Body of pancreas (tissue), 4 donors: ENCODE measurements around the gene GNE. TPM values are rescaled to one million over a fixed set of nuclear protein-coding genes. Genes with fewer than 3 reads are reported as not detected.

Experiments
- ATAC-seq: fragments of 150-250 bp; one replicate; pipeline ENCODE4 v1.9.1; 2016
- DNase-seq, 4 donors: peaks; one replicate each; pipeline ENCODE4 v3.0.0-alpha.2; 2019
- H3K27ac ChIP-seq, 4 donors: fragments of 200-600 bp; sonication (generic); 1 replicate in 3 of 4; 2 replicates in 1 of 4; pipeline versions ENCODE4 v1.5.1 to v1.6.1; 2016 to 2019; ENCODE audit warnings: mild to moderate bottlenecking in 1 of 4, mixed read lengths in 1 of 4, moderate library complexity in 1 of 4
- H3K27me3 ChIP-seq, 2 donors: fragments of 200-600 bp; sonication (generic); one replicate each; pipeline ENCODE4 v1.6.0; 2016; ENCODE audit warnings: mild to moderate bottlenecking in 1 of 2
- H3K36me3 ChIP-seq, 2 donors: fragments of 200-600 bp; sonication (generic); replicated peaks in 1 of 2; 2 replicates each; pipeline ENCODE4 v1.5.1; 2016; ENCODE audit warnings: low read depth in 2 of 2; ENCODE audit not compliant: insufficient read depth in 1 of 2
- H3K4me1 ChIP-seq: fragments of 200-600 bp; sonication (generic); one replicate; pipeline ENCODE4 v1.6.0; 2016
- H3K4me3 ChIP-seq, 2 donors: fragments of 200-600 bp; sonication (generic); 1 replicate in 1 of 2; 2 replicates in 1 of 2; pipeline ENCODE4 v1.5.1; 2016 to 2019
- H3K9me3 ChIP-seq, 3 donors: fragments of 200-600 bp; sonication (generic); 1 replicate in 2 of 3; 2 replicates in 1 of 3; pipeline ENCODE4 v1.5.1; 2016
- CTCF ChIP-seq, 7 experiments: fragments of 450-650 bp in 4 of 7; fragments of 200-600 bp in 3 of 7; sonication (generic) in 3 of 7; IDR thresholded peaks; one replicate each; pipeline ENCODE4 v1.5.1; 2016 to 2019; ENCODE audit warnings: antibody characterized with exemption in 7 of 7
- POLR2A ChIP-seq, 3 donors: fragments of 450-650 bp; IDR thresholded peaks; one replicate each; pipeline ENCODE4 v1.6.1; 2016; ENCODE audit warnings: antibody characterized with exemption in 3 of 3, mild to moderate bottlenecking in 2 of 3
- WGBS, 2 donors: methylation state at CpG; one replicate each; pipeline ENCODE4 v1.1.5; 2017; 5-methylcytosine and 5-hydroxymethylcytosine counted together
- intact Hi-C: fragments of 100-400 bp; cut with DNase I; formaldehyde crosslinking; loops from one replicate; pipeline ENCODE4 v1.15.1; 2023
- small RNA-seq: library from RNA; depleted of rRNA; stranded (forward); fragments of <200 nt; gene quantifications from one replicate; pipeline ENCODE3, GENCODE V24; 2016
- total RNA-seq, 2 donors: library from RNA; depleted of rRNA; stranded (reverse); fragments of >200 nt; gene quantifications; one replicate each; pipeline ENCODE4 v1.1.0, GENCODE V29; 2016

GNE gene
- total RNA-seq, 2 donors from 2014 or later, result 7.3 to 15.8 TPM

GRCh38 chr9:36169166-36169565 is 89.1 kb downstream of the GNE start, which contains the start of gene CCIN:
CCIN (plus strand) TSS chr9:36169388; CDS start chr9:36169503, 115 bp downstream.
- no peaks in the 10 kb centered on the region for H3K27me3 ChIP-seq
- 79 to 86% methylated on average over 5 to 6 of the region's 6 CpGs for WGBS, 2 donors
- TF ChIP-seq CTCF (IDR thresholded peaks at IDR 0.05) (no peak), POLR2A (IDR thresholded peaks at IDR 0.05) (no peak)
- H3K4me1 ChIP-seq, result peaks cover 8% of the 10 kb centered on the region
- no peak within 1 kb of the TSS for H3K27ac ChIP-seq
- intact Hi-C loops, result loop anchor here (5.0 kb wide), 1 partner anchor 67 kb away; no protein-coding TSS in a partner anchor
- DNase-seq (no peak), ATAC-seq (no peak)
- no peaks in the 10 kb centered on the region for H3K36me3 ChIP-seq
- H3K4me3 ChIP-seq, result no peak within 1 kb of the TSS
- H3K9me3 ChIP-seq, result no peaks in the 10 kb centered on the region

DNA sequence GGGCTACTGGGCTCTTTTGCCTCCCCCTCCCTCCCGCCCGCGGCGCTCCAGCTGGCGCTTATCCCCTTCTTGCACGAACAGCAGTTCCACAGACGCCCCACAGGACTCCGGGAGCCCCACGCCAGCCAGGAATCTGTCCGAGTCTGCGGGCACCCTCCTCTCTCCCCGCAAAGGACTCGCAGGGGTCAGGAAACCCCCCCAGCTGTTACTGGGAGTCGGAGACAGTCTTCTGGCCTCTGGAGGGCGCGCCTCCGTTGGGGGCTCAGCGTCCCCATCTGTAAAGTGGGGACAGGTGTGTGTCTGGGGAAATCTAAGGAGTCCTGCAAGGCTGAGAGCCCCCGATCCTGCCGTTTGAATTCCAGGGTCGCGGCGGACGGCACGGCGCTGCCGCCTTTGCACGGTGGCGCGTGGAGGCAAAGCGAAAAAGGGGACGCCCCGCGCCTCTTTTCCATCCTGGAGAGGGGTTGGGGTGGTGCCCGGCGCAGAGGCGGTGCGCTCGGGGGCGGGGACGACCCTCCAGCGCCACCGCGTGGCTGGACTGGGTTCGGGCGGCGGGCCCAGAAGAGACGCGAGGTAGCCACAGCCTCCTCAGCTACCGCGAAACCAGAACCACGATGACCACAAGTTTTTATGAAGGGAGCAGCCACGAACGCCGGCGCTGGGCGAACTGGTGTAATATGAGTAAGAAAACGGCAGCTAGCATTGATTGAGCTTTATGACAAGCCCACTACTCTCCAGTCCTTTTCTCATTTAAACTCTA is 91.9 kb downstream of the GNE start:
- 1 to 5% methylated on average over 14 to 53 of the region's 58 CpGs for WGBS, 2 donors
- ATAC-seq (peak; percentile 90), DNase-seq (peak; percentile 75 to 83 (median 80))
- Histone ChIP-seq H3K9me3 (no peaks in the 10 kb centered on the region), H3K4me3 (no peak overlapping the region), H3K4me1 (peaks cover 12% of the 10 kb centered on the region), H3K27me3 (no peaks in the 10 kb centered on the region), H3K27ac (no peak overlapping the region), H3K36me3 (no peaks in the 10 kb centered on the region)
- TF ChIP-seq CTCF (IDR thresholded peaks at IDR 0.05) (peak; percentile 83 to 97 (median 91)), POLR2A (IDR thresholded peaks at IDR 0.05) (no peak)
- intact Hi-C loops, result loop anchor here (5.0 kb wide), 1 partner anchor 64 kb away; no protein-coding TSS in a partner anchor

DNA sequence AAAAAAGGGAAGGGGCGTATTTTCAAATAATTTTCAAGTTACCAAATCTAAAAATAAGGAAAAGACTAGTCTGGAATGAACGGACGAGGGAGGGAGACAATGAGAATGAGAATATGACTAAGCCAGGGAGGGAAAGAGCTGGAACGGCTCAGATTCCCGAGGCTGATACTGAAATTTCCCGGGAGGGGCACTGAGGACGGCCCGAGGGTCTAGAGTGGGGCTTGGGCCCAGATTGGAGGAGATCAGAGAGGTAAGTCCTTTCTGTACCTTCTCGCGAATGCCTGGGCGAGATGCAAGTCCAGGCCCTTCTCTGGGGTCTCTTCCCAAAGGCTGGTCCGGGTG is 92.5 kb downstream of the GNE start:
- Histone ChIP-seq H3K27ac (no peak overlapping the region), H3K27me3 (no peaks in the 10 kb centered on the region), H3K36me3 (no peaks in the 10 kb centered on the region), H3K4me1 (peaks cover 12% of the 10 kb centered on the region), H3K9me3 (no peaks in the 10 kb centered on the region), H3K4me3 (no peak overlapping the region)
- WGBS, 2 donors, result 48 to 60% methylated on average over 11 to 12 of the region's 12 CpGs
- intact Hi-C loops, result loop anchor here (5.0 kb wide), 1 partner anchor 63 kb away; no protein-coding TSS in a partner anchor
- TF ChIP-seq POLR2A (IDR thresholded peaks at IDR 0.05) (no peak), CTCF (IDR thresholded peaks at IDR 0.05) (no peak)
- no peak for DNase-seq
- ATAC-seq, result peak; percentile 9

- Histone ChIP-seq H3K4me3 (no peak overlapping the region), H3K27me3 (no peaks in the 10 kb centered on the region), H3K27ac (no peak overlapping the region), H3K9me3 (no peaks in the 10 kb centered on the region), H3K36me3 (no peaks in the 10 kb centered on the region), H3K4me1 (peaks cover 12% of the 10 kb centered on the region)
- intact Hi-C loops, result loop anchor here (5.0 kb wide), 1 partner anchor 63 kb away; no protein-coding TSS in a partner anchor
- TF ChIP-seq POLR2A (IDR thresholded peaks at IDR 0.05) (no peak), CTCF (IDR thresholded peaks at IDR 0.05) (no peak)
- 43 to 51% methylated on average over 1 to 3 of the region's 3 CpGs for WGBS, 2 donors
- ATAC-seq (no peak), DNase-seq (no peak)
These were observed 93.3 kb downstream of the GNE start for GRCh38 chr9:36164989-36165388.

Small RNA genes within 50 kb of the gene (small RNA-seq; reads per million reads assigned to genes)
- gene RNU4-53P, result not detected

Other genes with a start within 250 kb of the GNE start
- gene RECK, start 221.5 kb downstream of the GNE start, total RNA-seq, result 1 to 10 TPM; 2.6 to 7.0 TPM
- 1 to 10 TPM; 1.6 to 4.4 TPM for gene GLIPR2, start 121.7 kb downstream of the GNE start, total RNA-seq
- gene CCIN, start 89.1 kb downstream of the GNE start, total RNA-seq, result not detected
- gene CLTA, start 67.5 kb downstream of the GNE start, total RNA-seq, result 100 to 1,000 TPM in 1 of 2 donors, 10 to 100 TPM in 1; 86.7 to 145 TPM
- gene RNF38, start 141.8 kb upstream of the GNE start, total RNA-seq, result 10 to 100 TPM in 1 of 2 donors, 1 to 10 TPM in 1; 8.9 to 14.0 TPM